Measurements from ENCODE around the gene MAPK14. TPM values are rescaled to one million over a fixed set of nuclear protein-coding genes. Genes with fewer than 3 reads are reported as not detected.

MAPK14 gene
- total and polyA plus RNA-seq, 2 of the 4 experiments (the other 2 are of a cell fraction) = 28.4 to 74.4 TPM

DNA sequence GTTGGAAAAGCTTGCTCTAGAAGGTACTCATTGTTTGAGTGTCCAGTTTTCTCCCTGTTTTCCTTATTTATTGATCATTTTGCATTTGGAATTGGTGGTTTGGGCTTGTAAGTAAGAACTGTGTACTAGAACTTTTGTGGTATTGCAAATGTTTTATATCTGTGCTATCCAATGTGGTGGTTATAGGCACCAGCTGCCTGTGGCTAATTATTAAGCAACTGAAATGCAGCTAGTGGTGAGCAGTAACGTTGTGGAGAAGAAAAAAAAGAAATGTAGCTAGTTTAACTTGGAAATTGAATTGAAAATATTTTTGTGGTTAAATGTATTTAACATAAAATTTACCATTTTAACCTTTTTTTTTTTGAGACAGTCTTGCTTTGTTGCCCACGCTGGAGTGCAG lies 52.0 kb downstream of the MAPK14 start:
- H3K4me2 ChIP-seq (ENCODE audit: low read depth, low read length) = no peak overlapping the region
- H3K36me3 ChIP-seq (ENCODE audit: control insufficient read depth, insufficient read depth, low read length) = peaks cover 37% of the 10 kb centered on the region
- TF ChIP-seq NFE2L2 (IDR thresholded peaks at IDR 0.05; ENCODE audit: low read depth, low read length) (no peak), POLR2A (IDR thresholded peaks at IDR 0.05; ENCODE audit: low read depth, low read length) (no peak), SMC3 (IDR thresholded peaks at IDR 0.05; ENCODE audit: low read depth, low read length) (no peak), BHLHE40 (IDR thresholded peaks at IDR 0.05; ENCODE audit: low read depth, low read length) (no peak), CHD1 (IDR thresholded peaks at IDR 0.05; ENCODE audit: low read depth, low read length) (no peak), CEBPB (IDR thresholded peaks at IDR 0.05; ENCODE audit: low read depth, low read length) (no peak), MAFK (IDR thresholded peaks at IDR 0.05; ENCODE audit: low read depth, low read length) (no peak), MXI1 (IDR thresholded peaks at IDR 0.05; ENCODE audit: borderline replicate concordance, low read depth, low read length) (no peak), CTCF (conservative IDR thresholded peaks at IDR 0.05; ENCODE audit: low read depth, low read length) (no peak), RCOR1 (IDR thresholded peaks at IDR 0.05; ENCODE audit: insufficient replicate concordance, low read length) (no peak), MAZ (IDR thresholded peaks at IDR 0.05; ENCODE audit: borderline replicate concordance, low read depth, low read length) (no peak), RAD21 (IDR thresholded peaks at IDR 0.05; ENCODE audit: low read length) (no peak), RFX5 (IDR thresholded peaks at IDR 0.05; ENCODE audit: low read depth, low read length) (no peak), FOS (IDR thresholded peaks at IDR 0.05; ENCODE audit: low read depth, low read length) (no peak), ELK1 (IDR thresholded peaks at IDR 0.05; ENCODE audit: borderline replicate concordance, low read depth, low read length) (no peak)
- TF ChIP-seq, protein P1, sequence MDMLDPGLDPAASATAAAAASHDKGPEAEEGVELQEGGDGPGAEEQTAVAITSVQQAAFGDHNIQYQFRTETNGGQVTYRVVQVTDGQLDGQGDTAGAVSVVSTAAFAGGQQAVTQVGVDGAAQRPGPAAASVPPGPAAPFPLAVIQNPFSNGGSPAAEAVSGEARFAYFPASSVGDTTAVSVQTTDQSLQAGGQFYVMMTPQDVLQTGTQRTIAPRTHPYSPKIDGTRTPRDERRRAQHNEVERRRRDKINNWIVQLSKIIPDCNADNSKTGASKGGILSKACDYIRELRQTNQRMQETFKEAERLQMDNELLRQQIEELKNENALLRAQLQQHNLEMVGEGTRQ (IDR thresholded peaks at IDR 0.05; ENCODE audit: low read depth, low read length) = no peak
- H3K23ac ChIP-seq (ENCODE audit: low read depth, low read length) = no peak overlapping the region
- no peak overlapping the region for H3K18ac ChIP-seq (ENCODE audit: low read depth, low read length)
- DNase-seq (no peak), ATAC-seq (ENCODE audit: low read depth) (no peak)
- H3K9ac ChIP-seq (ENCODE audit: low read depth, low read length) = no peak overlapping the region
- H4K8ac ChIP-seq (ENCODE audit: low read depth in 2 of 2, low read length in 2 of 2) = no peak overlapping the region
- H2BK15ac ChIP-seq (ENCODE audit: low read depth, low read length) = no peak overlapping the region
- no peak overlapping the region for H3K4ac ChIP-seq (ENCODE audit: low read depth, low read length)
- H3K9me1 ChIP-seq (ENCODE audit: insufficient read depth, low read length) = no peaks in the 10 kb centered on the region; the same call in 1 of the 2 replicates
- H3K4me3 ChIP-seq (ENCODE audit: insufficient read depth, low read depth, low read length) = no peak overlapping the region
- H3K27me3 ChIP-seq (ENCODE audit: control insufficient read depth, insufficient read depth, low read length) = no peaks in the 10 kb centered on the region
- no TSS peak for BruUV-seq (replicated peaks)
- intact Hi-C loops (cut with micrococcal nuclease) (no loop called here), dilution Hi-C loops (cut with HindIII; ENCODE audit: low sequenced_read_pairs, unreplicated experiment) (no loop called here), in situ Hi-C loops (cut with MboI; ENCODE audit: low sequenced_read_pairs) (no loop called here)
- peaks cover 5% of the 10 kb centered on the region; the same call in 1 of the 2 replicates for H4K20me1 ChIP-seq (ENCODE audit: insufficient read depth, low read length)
- ChIA-PET POLR2A (ENCODE audit: unreplicated experiment) (interaction anchor here (0.6 kb wide), 1 partner anchor 39 kb away, joined by 3 read pairs; no protein-coding TSS in a partner anchor), CTCF (no interaction called here)
- H2BK120ac ChIP-seq (ENCODE audit: low read depth, low read length) = no peak overlapping the region
- H4K91ac ChIP-seq (ENCODE audit: insufficient read depth, low read depth, low read length) = no peak overlapping the region
- H4K5ac ChIP-seq (ENCODE audit: low read depth, low read length) = no peak overlapping the region
- no peak overlapping the region for H2AFZ ChIP-seq (replicated peaks; ENCODE audit: low read length, poor library complexity)
- H3K14ac ChIP-seq (replicated peaks; ENCODE audit: low read depth, low read length) = no peak overlapping the region
- WGBS, 2 experiments (ENCODE audit: extremely low coverage in 2 of 2, insufficient read length in 1 of 2) = no CpG with 5 or more reads among the region's 2 CpGs
- no peak overlapping the region for H2BK20ac ChIP-seq (ENCODE audit: low read depth, low read length)
- no peak overlapping the region for H3K27ac ChIP-seq (ENCODE audit: insufficient read depth, low read length)
- H2AK9ac ChIP-seq (replicated peaks; ENCODE audit: low read depth, low read length, poor library complexity) = no peak overlapping the region
- no peaks in the 10 kb centered on the region; the same call in 1 of the 2 replicates for H3K4me1 ChIP-seq (ENCODE audit: control insufficient read depth, insufficient read depth, low read length)
- H3K9me3 ChIP-seq (ENCODE audit: control insufficient read depth, insufficient read depth, low read length) = peaks cover 1% of the 10 kb centered on the region; the same call in 1 of the 2 replicates
- no peak overlapping the region for H2BK5ac ChIP-seq (ENCODE audit: low read depth, low read length, poor library complexity, severe bottlenecking)
- peaks cover 20 to 34% of the 10 kb centered on the region in 2 experiments; a peak in 3 of 4 replicates for H3K79me1 ChIP-seq (ENCODE audit: low read depth in 1 of 2, low read length in 2 of 2)
- H3K56ac ChIP-seq (ENCODE audit: extremely low read depth, insufficient read depth, low read length) = no peak overlapping the region
- H2AK5ac ChIP-seq (ENCODE audit: low read depth, low read length) = no peak overlapping the region
